Fibroblast of skin of scalp (primary cell): ENCODE results near the gene CYP3A4.

ENCODE experiments used
- DNase-seq: peaks from one replicate; pipeline ENCODE4 v3.0.0-alpha.2; 2013

Gene CYP3A4

GRCh38 chr7:99720800-99721595, 63.0 kb downstream of the CYP3A4 start:
- no peak for DNase-seq

- no peak for DNase-seq
These were observed 63.8 kb downstream of the CYP3A4 start for GRCh38 chr7:99719996-99720769.

GRCh38 chr7:99713995-99714570, 69.9 kb downstream of the CYP3A4 start:
- no peak for DNase-seq

- DNase-seq, result no peak
These were observed 74.0 kb downstream of the CYP3A4 start for GRCh38 chr7:99709838-99710578.

- no peak for DNase-seq
These were observed 74.7 kb downstream of the CYP3A4 start for GRCh38 chr7:99709260-99709659.

- DNase-seq, result no peak
These were observed 76.9 kb downstream of the CYP3A4 start for GRCh38 chr7:99707096-99707495.
